HepG2 (cell line): ENCODE data around the gene AKT2. TPM values are rescaled to one million over a fixed set of nuclear protein-coding genes. Genes with fewer than 3 reads are reported as not detected.

ENCODE experiments used
- BORCS8-MEF2B ChIP-seq: sonication (generic); formaldehyde crosslinking; IDR thresholded peaks from 2 replicates; pipeline ENCODE4 v1.8.0; 2022; ENCODE audit warnings: mild to moderate bottlenecking, missing genetic modification reagents
- EEA1 ChIP-seq: sonication (generic); formaldehyde crosslinking; IDR thresholded peaks from 2 replicates; pipeline ENCODE4 v1.5.1; 2020; ENCODE audit warnings: mild to moderate bottlenecking, missing genetic modification reagents, borderline replicate concordance
- FOXA1 ChIP-seq, 2 experiments: fragments of 450-650 bp in 1 of 2; sonication (generic) in 1 of 2; formaldehyde crosslinking in 1 of 2; IDR thresholded peaks; 2 replicates each; pipeline versions ENCODE4 v1.4.0 to v1.6.1; 2016 to 2020; ENCODE audit warnings: missing genetic modification reagents in 1 of 2
- KDM5B ChIP-seq: sonication (generic); formaldehyde crosslinking; IDR thresholded peaks from 2 replicates; pipeline ENCODE4 v1.4.0; 2020; ENCODE audit warnings: missing genetic modification reagents, mild to moderate bottlenecking, borderline replicate concordance
- MAFG ChIP-seq: sonication (generic); formaldehyde crosslinking; IDR thresholded peaks from 2 replicates; pipeline ENCODE4 v1.5.1; 2020; ENCODE audit warnings: mild to moderate bottlenecking, missing genetic modification reagents
- MXD4 ChIP-seq: IDR thresholded peaks from 2 replicates; pipeline ENCODE4 v1.6.1; 2016; ENCODE audit warnings: mild to moderate bottlenecking, missing biosample characterization, missing genetic modification reagents
- MXI1 ChIP-seq: IDR thresholded peaks from 3 replicates; pipeline ENCODE4 v1.6.1; 2012; ENCODE audit warnings: low read depth, low read length, inconsistent platforms, borderline replicate concordance
- ONECUT2 ChIP-seq: sonication (generic); formaldehyde crosslinking; IDR thresholded peaks from 2 replicates; pipeline ENCODE4 v1.4.0; 2020; ENCODE audit warnings: missing genetic modification reagents
- SUZ12 ChIP-seq: fragments of 150-350 bp; IDR thresholded peaks from 2 replicates; pipeline ENCODE4 v1.6.1; 2014; ENCODE audit warnings: low read depth, low read length
- TBX2 ChIP-seq: sonication (generic); formaldehyde crosslinking; IDR thresholded peaks from 2 replicates; pipeline ENCODE4 v1.5.0; 2020; ENCODE audit warnings: missing genetic modification reagents, mild to moderate bottlenecking, borderline replicate concordance
- ZNF672 ChIP-seq: sonication (generic); formaldehyde crosslinking; IDR thresholded peaks from 2 replicates; pipeline ENCODE4 v1.8.1; 2022; ENCODE audit warnings: missing genetic modification reagents
- ZNF775 ChIP-seq: sonication (generic); formaldehyde crosslinking; IDR thresholded peaks from 2 replicates; pipeline ENCODE4 v1.4.0; 2020; ENCODE audit warnings: missing genetic modification reagents, mild to moderate bottlenecking, moderate library complexity, borderline replicate concordance
- ZNF816 ChIP-seq: sonication (generic); formaldehyde crosslinking; IDR thresholded peaks from 2 replicates; pipeline ENCODE4 v1.8.0; 2022; ENCODE audit warnings: missing genetic modification reagents, mild to moderate bottlenecking, borderline replicate concordance
- ZNF883 ChIP-seq: sonication (generic); formaldehyde crosslinking; IDR thresholded peaks from 2 replicates; pipeline ENCODE4 v1.5.1; 2020; ENCODE audit warnings: mild to moderate bottlenecking, missing genetic modification reagents; ENCODE audit errors: not compliant biosample characterization
- polyA plus RNA-seq, 8 experiments: library from polyadenylated mRNA; depleted of rRNA in 3 of 8; stranded (reverse) in 7 of 8; unstranded in 1 of 8; fragments of >200 nt; fragmentation: Illumina TruSeq in 4 of 8; extraction: Trizol in 4 of 8; gene quantifications; 2 replicates each; pipeline versions ENCODE4 v1.2.1 to v1.2.3, GENCODE V29; 2011 to 2016; ENCODE audit warnings: low read depth in 4 of 8, missing spikeins in 1 of 8, mixed read lengths in 1 of 8; ENCODE audit not compliant: insufficient read depth in 1 of 8
- total RNA-seq, 5 experiments: library from RNA; depleted of rRNA; stranded (reverse); fragments of >200 nt; fragmentation: Illumina TruSeq; extraction: Trizol; gene quantifications; 2 replicates each; pipeline ENCODE4 v1.2.3, GENCODE V29; 2016; ENCODE audit warnings: low read depth in 1 of 5
- TF ChIP-seq, protein P1 (sequence below): sonication (generic); formaldehyde crosslinking; IDR thresholded peaks from 2 replicates; pipeline ENCODE4 v1.4.0; 2020; ENCODE audit warnings: mild to moderate bottlenecking, low read depth, missing genetic modification reagents
- TF ChIP-seq, protein P2 (sequence below): IDR thresholded peaks from 2 replicates; pipeline ENCODE4 v1.6.1; 2016; ENCODE audit warnings: low read depth, missing genetic modification reagents, missing compliant biosample characterization
- TF ChIP-seq, protein P3 (sequence below): sonication (generic); formaldehyde crosslinking; IDR thresholded peaks from 2 replicates; pipeline ENCODE4 v1.5.1; 2020; ENCODE audit warnings: mild to moderate bottlenecking, missing genetic modification reagents, moderate library complexity

Gene AKT2
- total and polyA plus RNA-seq, 2 of the 13 experiments (the other 11 are each of a cell fraction or from before 2014, with no cell fraction given) = 82.1 to 173 TPM

DNA sequence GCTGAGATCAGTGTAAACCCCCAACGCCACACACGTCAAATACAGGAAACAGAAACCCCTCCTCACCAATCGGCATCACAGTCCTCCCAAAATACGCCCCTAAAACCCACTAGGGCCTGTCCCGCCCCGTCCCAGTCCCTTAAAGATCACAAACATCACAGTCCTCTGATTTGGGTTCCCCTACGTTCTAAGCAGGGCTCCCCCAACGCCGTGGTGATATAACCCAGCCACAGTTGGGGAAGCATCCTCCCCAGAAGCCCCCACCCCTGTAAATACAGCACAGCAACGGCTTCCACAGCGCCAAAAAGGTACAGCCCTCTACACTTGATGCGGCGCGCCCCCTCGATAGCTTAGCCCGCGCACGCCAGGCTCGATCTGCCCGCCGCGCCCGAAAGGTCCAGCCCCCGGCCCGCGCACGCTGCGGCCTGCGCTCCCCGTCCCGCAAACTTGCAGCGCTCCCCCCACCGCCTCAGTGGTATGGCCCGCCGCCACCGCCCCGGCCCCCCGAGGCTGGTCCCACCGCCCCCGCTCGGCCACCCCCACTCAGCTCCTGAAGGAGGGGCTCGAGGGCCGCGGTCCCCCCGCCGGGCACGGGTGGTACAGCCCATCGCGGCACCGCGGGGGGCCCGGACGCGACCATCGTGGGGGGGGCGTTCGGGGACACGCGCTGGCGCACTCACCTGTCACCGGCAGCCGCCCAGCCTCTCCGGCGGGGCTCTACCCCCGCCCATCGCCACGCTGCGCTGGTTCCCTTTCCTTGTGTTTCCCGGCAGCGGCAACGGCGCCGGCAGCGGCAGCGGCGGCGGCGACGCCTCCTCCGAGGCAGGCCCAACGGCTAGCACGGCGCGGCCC is at the start of gene AKT2 (continued):
- TF ChIP-seq ZNF883 (CRISPR knock-in tag) (no peak), EEA1 (CRISPR knock-in tag) (0 out of 2 replicates have a peak, but pooled peaks have one; percentile 49), MAFG (no peak), TBX2 (CRISPR knock-in tag) (peak; percentile 12; the same call in 1 of the 2 replicates), ZNF775 (CRISPR knock-in tag) (no peak), ZNF816 (CRISPR knock-in tag) (peak; percentile 12; the same call in 1 of the 2 replicates), SUZ12 (no peak), MXD4 (CRISPR knock-in tag) (peak; percentile 26; the same call in 1 of the 2 replicates), BORCS8-MEF2B (CRISPR knock-in tag) (peak; percentile 40; the same call in 1 of the 2 replicates), MXI1 (peak; percentile 35; the same call in 1 of the 3 replicates), ZNF672 (CRISPR knock-in tag) (no peak), KDM5B (CRISPR knock-in tag) (peak; percentile 57; the same call in 1 of the 2 replicates), ONECUT2 (CRISPR knock-in tag) (no peak), FOXA1 (IDR thresholded peaks at IDR 0.05) (no peak), FOXA1 (CRISPR knock-in tag; IDR thresholded peaks at IDR 0.05) (no peak)
- TF ChIP-seq, protein P1, sequence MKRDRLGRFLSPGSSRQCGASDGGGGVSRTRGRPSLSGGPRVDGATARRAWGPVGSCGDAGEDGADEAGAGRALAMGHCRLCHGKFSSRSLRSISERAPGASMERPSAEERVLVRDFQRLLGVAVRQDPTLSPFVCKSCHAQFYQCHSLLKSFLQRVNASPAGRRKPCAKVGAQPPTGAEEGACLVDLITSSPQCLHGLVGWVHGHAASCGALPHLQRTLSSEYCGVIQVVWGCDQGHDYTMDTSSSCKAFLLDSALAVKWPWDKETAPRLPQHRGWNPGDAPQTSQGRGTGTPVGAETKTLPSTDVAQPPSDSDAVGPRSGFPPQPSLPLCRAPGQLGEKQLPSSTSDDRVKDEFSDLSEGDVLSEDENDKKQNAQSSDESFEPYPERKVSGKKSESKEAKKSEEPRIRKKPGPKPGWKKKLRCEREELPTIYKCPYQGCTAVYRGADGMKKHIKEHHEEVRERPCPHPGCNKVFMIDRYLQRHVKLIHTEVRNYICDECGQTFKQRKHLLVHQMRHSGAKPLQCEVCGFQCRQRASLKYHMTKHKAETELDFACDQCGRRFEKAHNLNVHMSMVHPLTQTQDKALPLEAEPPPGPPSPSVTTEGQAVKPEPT = no peak
- TF ChIP-seq, protein P2, sequence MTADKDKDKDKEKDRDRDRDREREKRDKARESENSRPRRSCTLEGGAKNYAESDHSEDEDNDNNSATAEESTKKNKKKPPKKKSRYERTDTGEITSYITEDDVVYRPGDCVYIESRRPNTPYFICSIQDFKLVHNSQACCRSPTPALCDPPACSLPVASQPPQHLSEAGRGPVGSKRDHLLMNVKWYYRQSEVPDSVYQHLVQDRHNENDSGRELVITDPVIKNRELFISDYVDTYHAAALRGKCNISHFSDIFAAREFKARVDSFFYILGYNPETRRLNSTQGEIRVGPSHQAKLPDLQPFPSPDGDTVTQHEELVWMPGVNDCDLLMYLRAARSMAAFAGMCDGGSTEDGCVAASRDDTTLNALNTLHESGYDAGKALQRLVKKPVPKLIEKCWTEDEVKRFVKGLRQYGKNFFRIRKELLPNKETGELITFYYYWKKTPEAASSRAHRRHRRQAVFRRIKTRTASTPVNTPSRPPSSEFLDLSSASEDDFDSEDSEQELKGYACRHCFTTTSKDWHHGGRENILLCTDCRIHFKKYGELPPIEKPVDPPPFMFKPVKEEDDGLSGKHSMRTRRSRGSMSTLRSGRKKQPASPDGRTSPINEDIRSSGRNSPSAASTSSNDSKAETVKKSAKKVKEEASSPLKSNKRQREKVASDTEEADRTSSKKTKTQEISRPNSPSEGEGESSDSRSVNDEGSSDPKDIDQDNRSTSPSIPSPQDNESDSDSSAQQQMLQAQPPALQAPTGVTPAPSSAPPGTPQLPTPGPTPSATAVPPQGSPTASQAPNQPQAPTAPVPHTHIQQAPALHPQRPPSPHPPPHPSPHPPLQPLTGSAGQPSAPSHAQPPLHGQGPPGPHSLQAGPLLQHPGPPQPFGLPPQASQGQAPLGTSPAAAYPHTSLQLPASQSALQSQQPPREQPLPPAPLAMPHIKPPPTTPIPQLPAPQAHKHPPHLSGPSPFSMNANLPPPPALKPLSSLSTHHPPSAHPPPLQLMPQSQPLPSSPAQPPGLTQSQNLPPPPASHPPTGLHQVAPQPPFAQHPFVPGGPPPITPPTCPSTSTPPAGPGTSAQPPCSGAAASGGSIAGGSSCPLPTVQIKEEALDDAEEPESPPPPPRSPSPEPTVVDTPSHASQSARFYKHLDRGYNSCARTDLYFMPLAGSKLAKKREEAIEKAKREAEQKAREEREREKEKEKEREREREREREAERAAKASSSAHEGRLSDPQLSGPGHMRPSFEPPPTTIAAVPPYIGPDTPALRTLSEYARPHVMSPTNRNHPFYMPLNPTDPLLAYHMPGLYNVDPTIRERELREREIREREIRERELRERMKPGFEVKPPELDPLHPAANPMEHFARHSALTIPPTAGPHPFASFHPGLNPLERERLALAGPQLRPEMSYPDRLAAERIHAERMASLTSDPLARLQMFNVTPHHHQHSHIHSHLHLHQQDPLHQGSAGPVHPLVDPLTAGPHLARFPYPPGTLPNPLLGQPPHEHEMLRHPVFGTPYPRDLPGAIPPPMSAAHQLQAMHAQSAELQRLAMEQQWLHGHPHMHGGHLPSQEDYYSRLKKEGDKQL (CRISPR knock-in tag) = no peak
- TF ChIP-seq, protein P3, sequence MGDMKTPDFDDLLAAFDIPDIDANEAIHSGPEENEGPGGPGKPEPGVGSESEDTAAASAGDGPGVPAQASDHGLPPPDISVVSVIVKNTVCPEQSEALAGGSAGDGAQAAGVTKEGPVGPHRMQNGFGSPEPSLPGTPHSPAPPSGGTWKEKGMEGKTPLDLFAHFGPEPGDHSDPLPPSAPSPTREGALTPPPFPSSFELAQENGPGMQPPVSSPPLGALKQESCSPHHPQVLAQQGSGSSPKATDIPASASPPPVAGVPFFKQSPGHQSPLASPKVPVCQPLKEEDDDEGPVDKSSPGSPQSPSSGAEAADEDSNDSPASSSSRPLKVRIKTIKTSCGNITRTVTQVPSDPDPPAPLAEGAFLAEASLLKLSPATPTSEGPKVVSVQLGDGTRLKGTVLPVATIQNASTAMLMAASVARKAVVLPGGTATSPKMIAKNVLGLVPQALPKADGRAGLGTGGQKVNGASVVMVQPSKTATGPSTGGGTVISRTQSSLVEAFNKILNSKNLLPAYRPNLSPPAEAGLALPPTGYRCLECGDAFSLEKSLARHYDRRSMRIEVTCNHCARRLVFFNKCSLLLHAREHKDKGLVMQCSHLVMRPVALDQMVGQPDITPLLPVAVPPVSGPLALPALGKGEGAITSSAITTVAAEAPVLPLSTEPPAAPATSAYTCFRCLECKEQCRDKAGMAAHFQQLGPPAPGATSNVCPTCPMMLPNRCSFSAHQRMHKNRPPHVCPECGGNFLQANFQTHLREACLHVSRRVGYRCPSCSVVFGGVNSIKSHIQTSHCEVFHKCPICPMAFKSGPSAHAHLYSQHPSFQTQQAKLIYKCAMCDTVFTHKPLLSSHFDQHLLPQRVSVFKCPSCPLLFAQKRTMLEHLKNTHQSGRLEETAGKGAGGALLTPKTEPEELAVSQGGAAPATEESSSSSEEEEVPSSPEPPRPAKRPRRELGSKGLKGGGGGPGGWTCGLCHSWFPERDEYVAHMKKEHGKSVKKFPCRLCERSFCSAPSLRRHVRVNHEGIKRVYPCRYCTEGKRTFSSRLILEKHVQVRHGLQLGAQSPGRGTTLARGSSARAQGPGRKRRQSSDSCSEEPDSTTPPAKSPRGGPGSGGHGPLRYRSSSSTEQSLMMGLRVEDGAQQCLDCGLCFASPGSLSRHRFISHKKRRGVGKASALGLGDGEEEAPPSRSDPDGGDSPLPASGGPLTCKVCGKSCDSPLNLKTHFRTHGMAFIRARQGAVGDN = peak; percentile 68
